ENCODE data around the gene ZNF354B.

ZNF354B gene

GRCh38 chr5:178883815-178884430 lies 24.2 kb downstream of the ZNF354B start:
- DNase-seq (ENCODE audit: low read depth) = no peak

- peak; percentile 3 for DNase-seq (ENCODE audit: low read depth)
Observed at GRCh38 chr5:178895615-178896571, 36.1 kb downstream of the ZNF354B start, which contains the start of gene ZFP2. ZFP2 (plus strand) TSS chr5:178895913; CDS start chr5:178931314, 35,401 bp downstream.

- DNase-seq (ENCODE audit: low read depth) = no peak
Observed at GRCh38 chr5:178899289-178899688, 39.5 kb downstream of the ZNF354B start.

- no peak for DNase-seq (ENCODE audit: low read depth)
Observed at GRCh38 chr5:178902849-178903248, 43.1 kb downstream of the ZNF354B start.

DNA sequence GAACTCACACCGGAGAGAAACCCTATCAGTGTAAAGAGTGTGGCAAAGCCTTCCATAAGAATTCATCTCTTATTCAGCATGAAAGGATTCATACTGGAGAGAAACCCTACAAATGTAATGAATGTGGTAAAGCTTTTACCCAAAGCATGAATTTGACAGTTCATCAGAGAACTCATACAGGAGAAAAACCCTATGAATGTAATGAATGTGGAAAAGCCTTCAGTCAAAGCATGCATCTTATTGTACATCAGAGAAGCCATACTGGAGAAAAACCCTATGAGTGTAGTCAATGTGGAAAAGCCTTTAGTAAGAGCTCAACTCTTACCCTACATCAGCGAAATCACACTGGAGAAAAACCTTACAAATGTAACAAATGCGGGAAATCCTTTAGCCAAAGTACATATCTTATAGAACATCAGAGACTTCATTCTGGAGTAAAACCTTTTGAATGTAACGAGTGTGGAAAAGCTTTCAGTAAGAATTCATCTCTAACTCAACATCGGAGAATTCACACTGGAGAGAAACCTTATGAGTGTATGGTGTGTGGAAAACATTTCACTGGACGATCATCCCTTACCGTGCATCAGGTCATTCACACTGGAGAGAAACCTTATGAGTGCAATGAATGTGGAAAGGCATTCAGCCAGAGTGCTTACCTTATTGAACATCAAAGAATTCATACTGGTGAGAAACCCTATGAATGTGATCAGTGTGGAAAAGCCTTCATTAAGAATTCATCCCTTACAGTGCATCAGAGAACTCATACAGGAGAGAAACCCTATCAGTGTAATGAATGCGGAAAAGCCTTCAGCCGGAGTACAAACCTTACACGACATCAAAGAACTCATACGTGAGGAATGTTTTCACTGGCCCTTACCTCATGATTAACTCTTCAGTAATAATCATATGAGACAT lies 72.3 kb downstream of the ZNF354B start:
- DNase-seq (ENCODE audit: low read depth) = no peak
